NT2/D1 (cell line): Measurements from ENCODE around the gene KRTAP5-9.
A peak's percentile ranks its signal among the peaks of the same experiment; 100 is the strongest.
"Not testable (repeated sequence)": the region's sequence is repeated elsewhere in the genome, so short reads cannot be mapped to it uniquely, and the experiment has no call there.

ENCODE experiments used
- DNase-seq: peaks from one replicate; pipeline ENCODE4 v3.0.0-alpha.2; 2011; ENCODE audit warnings: low read depth, low spot score
- H3K27me3 ChIP-seq: 2 replicates; pipeline ENCODE4 v1.6.0; 2011; ENCODE audit warnings: mild to moderate bottlenecking; ENCODE audit not compliant: insufficient read length, insufficient read depth
- H3K36me3 ChIP-seq: 2 replicates; pipeline ENCODE4 v1.6.1; 2011; ENCODE audit warnings: mild to moderate bottlenecking, low read length, mixed read lengths; ENCODE audit not compliant: insufficient read depth, insufficient read length
- H3K4me1 ChIP-seq: 2 replicates; pipeline ENCODE4 v1.5.1; 2011; ENCODE audit not compliant: insufficient read depth, insufficient read length
- H3K4me3 ChIP-seq: 2 replicates; pipeline ENCODE4 v1.5.1; 2011; ENCODE audit warnings: low read depth; ENCODE audit not compliant: insufficient read length
- H3K9ac ChIP-seq: 2 replicates; pipeline ENCODE4 v1.6.0; 2011; ENCODE audit warnings: low read depth; ENCODE audit not compliant: insufficient read length
- H3K9me3 ChIP-seq: 2 replicates; pipeline ENCODE4 v1.5.1; 2011; ENCODE audit warnings: mild to moderate bottlenecking, low read length; ENCODE audit not compliant: insufficient read depth
- SUZ12 ChIP-seq: IDR thresholded peaks from 2 replicates; pipeline ENCODE4 v1.6.1; 2011; ENCODE audit not compliant: insufficient read length, insufficient read depth; ENCODE audit errors: extremely low read depth
- YY1 ChIP-seq: IDR thresholded peaks from 2 replicates; pipeline ENCODE4 v1.6.1; 2011; ENCODE audit not compliant: insufficient read length, insufficient read depth
- ZNF274 ChIP-seq: IDR thresholded peaks from 2 replicates; pipeline ENCODE4 v1.6.1; 2011; ENCODE audit warnings: mild to moderate bottlenecking, low read depth, low read length

The KRTAP5-9 gene

GRCh38 chr11:71580057-71581003 is 32.1 kb downstream of the KRTAP5-9 start:
- H3K36me3 ChIP-seq = no peaks in the 10 kb centered on the region
- no peak overlapping the region for H3K9ac ChIP-seq
- TF ChIP-seq ZNF274 = no peak
- TF ChIP-seq YY1 = no peak
- TF ChIP-seq SUZ12 = no peak
- H3K9me3 ChIP-seq = no peaks in the 10 kb centered on the region
- no peak overlapping the region for H3K4me3 ChIP-seq
- H3K4me1 ChIP-seq = no peaks in the 10 kb centered on the region
- H3K27me3 ChIP-seq = no peaks in the 10 kb centered on the region
- peak; percentile 18 for DNase-seq

- H3K27me3 ChIP-seq = no peaks in the 10 kb centered on the region
- H3K9me3 ChIP-seq = no peaks in the 10 kb centered on the region
- H3K4me1 ChIP-seq = no peaks in the 10 kb centered on the region
- DNase-seq = no peak
- H3K4me3 ChIP-seq = no peak overlapping the region
- no peak overlapping the region for H3K9ac ChIP-seq
- H3K36me3 ChIP-seq = no peaks in the 10 kb centered on the region
- no peak for TF ChIP-seq SUZ12
- no peak for TF ChIP-seq YY1
These were observed 33.6 kb downstream of the KRTAP5-9 start for GRCh38 chr11:71581826-71582225.

GRCh38 chr11:71582309-71582895 is 34.2 kb downstream of the KRTAP5-9 start, which contains the start of gene KRTAP5-11:
Gene KRTAP5-11, minus strand, starts transcription at chr11:71582875. Its CDS starts 38 bp downstream, at chr11:71582837.
- Histone ChIP-seq H3K4me1 (no peaks in the 10 kb centered on the region), H3K27me3 (no peaks in the 10 kb centered on the region), H3K4me3 (no peak within 1 kb of the TSS), H3K9me3 (no peaks in the 10 kb centered on the region), H3K9ac (no peak within 1 kb of the TSS), H3K36me3 (no peaks in the 10 kb centered on the region)
- TF ChIP-seq SUZ12 = no peak
- no peak for TF ChIP-seq ZNF274
- no peak for TF ChIP-seq YY1
- DNase-seq = no peak

- not testable (repeated sequence) for H3K36me3 ChIP-seq, H3K4me3 ChIP-seq, H3K9me3 ChIP-seq, DNase-seq, H3K27me3 ChIP-seq, H3K9ac ChIP-seq, H3K4me1 ChIP-seq
These were observed 34.7 kb downstream of the KRTAP5-9 start for GRCh38 chr11:71582969-71583368.

- not testable (repeated sequence) for H3K27me3 ChIP-seq, H3K4me3 ChIP-seq, H3K9me3 ChIP-seq, H3K36me3 ChIP-seq, DNase-seq, H3K9ac ChIP-seq, H3K4me1 ChIP-seq
These were observed 37.5 kb downstream of the KRTAP5-9 start for GRCh38 chr11:71585673-71586072.

- H3K4me1 ChIP-seq, DNase-seq, H3K36me3 ChIP-seq, H3K9me3 ChIP-seq, H3K9ac ChIP-seq, H3K4me3 ChIP-seq, H3K27me3 ChIP-seq: not testable (repeated sequence)
These were observed 40.1 kb downstream of the KRTAP5-9 start for GRCh38 chr11:71588314-71588713.

GRCh38 chr11:71588822-71589545 is 40.8 kb downstream of the KRTAP5-9 start:
- not testable (repeated sequence) for DNase-seq, H3K4me3 ChIP-seq, H3K4me1 ChIP-seq, H3K9me3 ChIP-seq, H3K27me3 ChIP-seq, H3K36me3 ChIP-seq, H3K9ac ChIP-seq

- not testable (repeated sequence) for H3K9me3 ChIP-seq, H3K27me3 ChIP-seq, H3K4me3 ChIP-seq, H3K9ac ChIP-seq, H3K4me1 ChIP-seq, H3K36me3 ChIP-seq, DNase-seq
These were observed 41.3 kb downstream of the KRTAP5-9 start for GRCh38 chr11:71589546-71589920.
